Inflammatory macrophage (primary cell): Measurements from ENCODE around the gene EXOC6.

ENCODE experiments used
- DNase-seq, 2 donors: peaks; one replicate each; pipeline ENCODE4 v3.0.0-alpha.2; 2020 to 2022
- total RNA-seq, 18 experiments: gene quantifications; one replicate each; lab custom pipeline; 2026; ENCODE audit warnings: mixed read lengths in 6 of 18, inconsistent platforms in 2 of 18; lab: John Stamatoyannopoulos, UW

Gene EXOC6
- total RNA-seq, result 25.3 to 113 (median 65.7) reads per million in 18 experiments

GRCh38 chr10:92848441-92849233, at the start of gene EXOC6:
EXOC6 (plus strand) TSS chr10:92848520; CDS start chr10:92848534, 14 bp downstream.
- peak; percentile 63 to 84 for DNase-seq

GRCh38 chr10:92799568-92799967, 48.8 kb upstream of the EXOC6 start:
- peak in 1 of 2 donors; percentile 48 for DNase-seq

GRCh38 chr10:92800134-92800733, 48.1 kb upstream of the EXOC6 start:
- no peak for DNase-seq

- no peak for DNase-seq
These were observed 46.1 kb upstream of the EXOC6 start for GRCh38 chr10:92801978-92802872.

GRCh38 chr10:92809840-92810239, 38.5 kb upstream of the EXOC6 start:
- no peak for DNase-seq

GRCh38 chr10:92810934-92811532, 37.3 kb upstream of the EXOC6 start:
- no peak for DNase-seq

- no peak for DNase-seq
These were observed 36.3 kb upstream of the EXOC6 start for GRCh38 chr10:92811986-92812385.

GRCh38 chr10:92813979-92814378, 34.3 kb upstream of the EXOC6 start:
- no peak for DNase-seq

GRCh38 chr10:92814790-92815189, 33.5 kb upstream of the EXOC6 start:
- DNase-seq, result no peak

GRCh38 chr10:92816091-92816531, 32.2 kb upstream of the EXOC6 start:
- no peak for DNase-seq

GRCh38 chr10:92822060-92822634, 26.2 kb upstream of the EXOC6 start:
- peak; percentile 39 to 54 for DNase-seq

- DNase-seq, result peak; percentile 24 to 40
These were observed 25.4 kb upstream of the EXOC6 start for GRCh38 chr10:92822964-92823363.

GRCh38 chr10:92826061-92826460, 22.3 kb upstream of the EXOC6 start:
- no peak for DNase-seq

GRCh38 chr10:92826504-92826903, 21.8 kb upstream of the EXOC6 start:
- DNase-seq, result no peak

- no peak for DNase-seq
These were observed 19.1 kb upstream of the EXOC6 start for GRCh38 chr10:92829042-92829785.

- DNase-seq, result no peak
These were observed 18.4 kb upstream of the EXOC6 start for GRCh38 chr10:92829786-92830377.

- DNase-seq, result peak; percentile 50 to 69
These were observed 17.6 kb upstream of the EXOC6 start for GRCh38 chr10:92830478-92831389.

GRCh38 chr10:92832121-92832520, 16.2 kb upstream of the EXOC6 start:
- no peak for DNase-seq

GRCh38 chr10:92832998-92833650, 15.2 kb upstream of the EXOC6 start:
- DNase-seq, result peak; percentile 50 to 57
